ENCODE results near the gene ARHGAP42. TPM values are rescaled to one million over a fixed set of nuclear protein-coding genes. Genes with fewer than 3 reads are reported as not detected.

The ARHGAP42 gene
- total RNA-seq, 1 experiment from 2014 or later, result 8.0 TPM

DNA sequence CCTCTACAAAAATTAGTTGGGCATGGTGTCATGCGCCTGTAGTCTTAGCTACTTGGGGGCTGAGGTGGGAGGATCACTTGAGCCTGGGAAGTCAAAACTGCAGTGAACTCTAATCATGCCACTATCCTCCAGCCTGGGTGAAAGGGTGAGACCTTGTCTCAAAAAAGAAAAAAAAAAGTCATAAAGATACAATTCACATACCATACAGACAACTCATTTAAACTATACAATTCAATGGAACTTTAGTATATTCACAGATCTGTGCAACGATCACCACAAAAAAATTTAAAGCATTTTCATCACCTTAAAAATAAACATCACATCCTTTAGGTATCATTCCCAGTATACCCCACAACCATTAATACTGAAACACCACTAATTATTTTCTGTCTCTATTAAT, 241.3 kb downstream of the ARHGAP42 start:
- ChIA-PET POLR2A (ENCODE audit: low non-redundant PET) (no interaction called here), CTCF (no interaction called here)
- Histone ChIP-seq H3K4me3 (ENCODE audit: low read depth, low read length, poor library complexity, severe bottlenecking) (no peak overlapping the region), H3K27ac (ENCODE audit: low read depth, low read length, poor library complexity, severe bottlenecking) (no peak overlapping the region), H3K9me3 (ENCODE audit: low read depth, low read length, poor library complexity, severe bottlenecking) (no peaks in the 10 kb centered on the region), H3K36me3 (ENCODE audit: insufficient read depth, low read length, poor library complexity, severe bottlenecking) (no peaks in the 10 kb centered on the region), H3K27me3 (replicated peaks; ENCODE audit: insufficient read depth, low read depth, low read length, poor library complexity) (no peaks in the 10 kb centered on the region), H3K4me1 (ENCODE audit: insufficient read depth, low read length, poor library complexity, severe bottlenecking) (peaks cover 4% of the 10 kb centered on the region)
- BruUV-seq (replicated peaks), result no TSS peak
- DNase-seq (ENCODE audit: low spot score), result no peak
- TF ChIP-seq, protein P1, sequence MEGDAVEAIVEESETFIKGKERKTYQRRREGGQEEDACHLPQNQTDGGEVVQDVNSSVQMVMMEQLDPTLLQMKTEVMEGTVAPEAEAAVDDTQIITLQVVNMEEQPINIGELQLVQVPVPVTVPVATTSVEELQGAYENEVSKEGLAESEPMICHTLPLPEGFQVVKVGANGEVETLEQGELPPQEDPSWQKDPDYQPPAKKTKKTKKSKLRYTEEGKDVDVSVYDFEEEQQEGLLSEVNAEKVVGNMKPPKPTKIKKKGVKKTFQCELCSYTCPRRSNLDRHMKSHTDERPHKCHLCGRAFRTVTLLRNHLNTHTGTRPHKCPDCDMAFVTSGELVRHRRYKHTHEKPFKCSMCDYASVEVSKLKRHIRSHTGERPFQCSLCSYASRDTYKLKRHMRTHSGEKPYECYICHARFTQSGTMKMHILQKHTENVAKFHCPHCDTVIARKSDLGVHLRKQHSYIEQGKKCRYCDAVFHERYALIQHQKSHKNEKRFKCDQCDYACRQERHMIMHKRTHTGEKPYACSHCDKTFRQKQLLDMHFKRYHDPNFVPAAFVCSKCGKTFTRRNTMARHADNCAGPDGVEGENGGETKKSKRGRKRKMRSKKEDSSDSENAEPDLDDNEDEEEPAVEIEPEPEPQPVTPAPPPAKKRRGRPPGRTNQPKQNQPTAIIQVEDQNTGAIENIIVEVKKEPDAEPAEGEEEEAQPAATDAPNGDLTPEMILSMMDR (conservative IDR thresholded peaks at IDR 0.05; ENCODE audit: low read depth, low read length), result no peak
- no peak for TF ChIP-seq EZH2 (IDR thresholded peaks at IDR 0.05; ENCODE audit: borderline replicate concordance, low read depth, low read length, poor library complexity, severe bottlenecking)
- intact Hi-C loops (cut with micrococcal nuclease; ENCODE audit: unreplicated experiment), result loop anchor here (5.0 kb wide), 1 partner anchor 71 kb away; no protein-coding TSS in a partner anchor

DNA sequence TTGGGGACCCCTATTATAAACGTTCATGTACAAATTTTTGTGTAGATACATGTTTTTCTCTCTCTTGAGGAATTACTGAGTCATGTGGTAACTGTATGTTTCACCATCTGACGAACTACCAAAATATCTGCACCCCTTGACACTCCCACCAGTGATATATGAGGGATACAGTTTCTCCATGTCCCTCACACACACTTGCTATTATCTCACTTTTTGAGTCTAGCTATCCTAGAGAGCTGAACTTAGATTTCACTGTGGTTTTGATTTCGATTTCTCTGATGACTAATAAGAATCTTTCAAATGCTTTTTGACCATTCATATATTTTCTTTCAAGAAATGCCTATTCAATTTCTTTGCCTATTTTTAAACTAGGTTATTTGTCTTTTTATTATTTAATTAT, 242.3 kb downstream of the ARHGAP42 start:
- Histone ChIP-seq H3K36me3 (ENCODE audit: insufficient read depth, low read length, poor library complexity, severe bottlenecking) (no peaks in the 10 kb centered on the region), H3K27me3 (replicated peaks; ENCODE audit: insufficient read depth, low read depth, low read length, poor library complexity) (no peaks in the 10 kb centered on the region), H3K4me1 (ENCODE audit: insufficient read depth, low read length, poor library complexity, severe bottlenecking) (peaks cover 4% of the 10 kb centered on the region), H3K4me3 (ENCODE audit: low read depth, low read length, poor library complexity, severe bottlenecking) (no peak overlapping the region), H3K9me3 (ENCODE audit: low read depth, low read length, poor library complexity, severe bottlenecking) (no peaks in the 10 kb centered on the region), H3K27ac (ENCODE audit: low read depth, low read length, poor library complexity, severe bottlenecking) (no peak overlapping the region)
- POLR2A ChIA-PET (ENCODE audit: low non-redundant PET), result no interaction called here
- no TSS peak for BruUV-seq (replicated peaks)
- TF ChIP-seq EZH2 (IDR thresholded peaks at IDR 0.05; ENCODE audit: borderline replicate concordance, low read depth, low read length, poor library complexity, severe bottlenecking), result no peak
- TF ChIP-seq, protein P1 (conservative IDR thresholded peaks at IDR 0.05; ENCODE audit: low read depth, low read length), result no peak
- DNase-seq (ENCODE audit: low spot score), result no peak
- intact Hi-C loops (cut with micrococcal nuclease; ENCODE audit: unreplicated experiment), result loop anchor here (5.0 kb wide), 1 partner anchor 72 kb away; no protein-coding TSS in a partner anchor
- CTCF ChIA-PET, result no interaction called here

DNA sequence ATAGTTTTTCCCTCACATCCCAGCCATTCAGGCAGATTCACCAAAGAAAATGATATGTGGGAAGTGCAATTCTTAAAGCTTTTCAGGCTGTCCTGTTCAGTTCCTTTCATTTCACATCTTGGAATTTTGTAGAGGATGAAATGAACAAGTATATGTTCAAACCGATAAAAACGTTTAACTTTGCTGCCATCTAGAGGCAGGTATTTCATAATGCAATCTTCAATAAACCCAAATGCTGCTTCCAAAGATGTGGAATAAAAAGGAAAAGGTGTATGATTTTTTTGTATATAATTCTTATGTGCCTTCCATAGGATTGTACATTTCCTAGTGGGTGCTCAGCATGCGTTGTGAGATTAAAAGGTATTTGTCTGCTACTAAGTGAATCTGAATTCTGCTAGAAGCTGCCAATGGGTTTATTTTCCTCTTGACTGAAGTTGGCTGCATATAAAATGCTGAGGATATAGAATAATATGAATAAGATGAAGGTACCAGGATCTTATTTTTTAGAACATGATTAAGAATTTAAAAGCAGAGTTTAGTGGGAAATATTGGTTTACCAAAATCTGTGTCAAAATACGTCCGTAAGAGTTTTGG, 243.2 kb downstream of the ARHGAP42 start:
- TF ChIP-seq, protein P1 (conservative IDR thresholded peaks at IDR 0.05; ENCODE audit: low read depth, low read length), result peak; percentile 77
- TF ChIP-seq EZH2 (IDR thresholded peaks at IDR 0.05; ENCODE audit: borderline replicate concordance, low read depth, low read length, poor library complexity, severe bottlenecking), result no peak
- no peaks in the 10 kb centered on the region for H3K9me3 ChIP-seq (ENCODE audit: low read depth, low read length, poor library complexity, severe bottlenecking)
- CTCF ChIA-PET, result no interaction called here
- BruUV-seq (replicated peaks), result no TSS peak
- intact Hi-C loops (cut with micrococcal nuclease; ENCODE audit: unreplicated experiment), result loop anchor here (1.0 to 10.0 kb wide), 4 partner anchors 248 to 1185 kb away; no protein-coding TSS in a partner anchor
- POLR2A ChIA-PET (ENCODE audit: low non-redundant PET), result no interaction called here
- DNase-seq (ENCODE audit: low spot score), result peak; percentile 82
- H3K27me3 ChIP-seq (replicated peaks; ENCODE audit: insufficient read depth, low read depth, low read length, poor library complexity), result no peaks in the 10 kb centered on the region
- no peaks in the 10 kb centered on the region for H3K36me3 ChIP-seq (ENCODE audit: insufficient read depth, low read length, poor library complexity, severe bottlenecking)
- H3K4me3 ChIP-seq (ENCODE audit: low read depth, low read length, poor library complexity, severe bottlenecking), result no peak overlapping the region
- peaks cover 4% of the 10 kb centered on the region for H3K4me1 ChIP-seq (ENCODE audit: insufficient read depth, low read length, poor library complexity, severe bottlenecking)
- no peak overlapping the region for H3K27ac ChIP-seq (ENCODE audit: low read depth, low read length, poor library complexity, severe bottlenecking)

All from A673 (cell line).